Esophagus muscularis mucosa (tissue), 4 donors: Measurements from ENCODE around the gene TXK.

Experiments
- CTCF ChIP-seq, 3 experiments: fragments of 200-600 bp in 2 of 3; fragments of 450-650 bp in 1 of 3; sonication (generic) in 2 of 3; IDR thresholded peaks; one replicate each; pipeline ENCODE4 v1.5.1; 2017 to 2019; ENCODE audit warnings: antibody characterized with exemption in 3 of 3, mild to moderate bottlenecking in 2 of 3, moderate library complexity in 1 of 3
- EP300 ChIP-seq: sonication (generic); formaldehyde crosslinking; IDR thresholded peaks from one replicate; pipeline ENCODE4 v1.6.1; 2017; ENCODE audit warnings: antibody characterized with exemption
- POLR2A ChIP-seq: fragments of 450-650 bp; IDR thresholded peaks from one replicate; pipeline ENCODE4 v1.6.1; 2017; ENCODE audit warnings: antibody characterized with exemption, moderate library complexity, mild to moderate bottlenecking, low read depth
- POLR2AphosphoS5 ChIP-seq, 2 donors: sonication (generic); formaldehyde crosslinking; IDR thresholded peaks; one replicate each; pipeline ENCODE4 v1.6.1; 2017; ENCODE audit warnings: antibody characterized with exemption in 2 of 2

- no peak for TF ChIP-seq CTCF (IDR thresholded peaks at IDR 0.05)
- no peak for TF ChIP-seq POLR2AphosphoS5 (IDR thresholded peaks at IDR 0.05)
- no peak for TF ChIP-seq POLR2A
- no peak for TF ChIP-seq EP300
These were observed 3.8 kb upstream of the TXK start for GRCh38 chr4:48137846-48138245.
